Central memory CD4-positive, alpha-beta T cell (primary cell): Measurements from ENCODE around the gene EBLN1.

ENCODE experiments used
- DNase-seq: peaks from one replicate; pipeline ENCODE4 v3.0.0; 2022
- total RNA-seq, 3 experiments: gene quantifications; one replicate each; lab custom pipeline; 2026; lab: John Stamatoyannopoulos, UW

EBLN1 gene
- total RNA-seq, result 0 to 0.04 (median 0) reads per million in 3 experiments

- no peak for DNase-seq
Observed at GRCh38 chr10:22217842-22218241, at the start of gene EBLN1. EBLN1 (minus strand) TSS chr10:22218015; CDS start chr10:22209983, 8,032 bp downstream.

- DNase-seq, result no peak
Observed at GRCh38 chr10:22265839-22266537, 48.2 kb upstream of the EBLN1 start.

GRCh38 chr10:22263106-22263505, 45.3 kb upstream of the EBLN1 start:
- DNase-seq, result no peak

- DNase-seq, result peak; percentile 4
Observed at GRCh38 chr10:22259280-22259679, 41.5 kb upstream of the EBLN1 start.

GRCh38 chr10:22258471-22258870, 40.7 kb upstream of the EBLN1 start:
- DNase-seq, result no peak

- DNase-seq, result peak; percentile 30
Observed at GRCh38 chr10:22253580-22253882, 35.7 kb upstream of the EBLN1 start.

- peak; percentile 39 for DNase-seq
Observed at GRCh38 chr10:22252801-22253579, 35.2 kb upstream of the EBLN1 start.

GRCh38 chr10:22252224-22252800, 34.5 kb upstream of the EBLN1 start:
- peak; percentile 53 for DNase-seq

GRCh38 chr10:22251751-22252223, 34.0 kb upstream of the EBLN1 start:
- DNase-seq, result peak; percentile 72

GRCh38 chr10:22250897-22251660, 33.3 kb upstream of the EBLN1 start:
- DNase-seq, result peak; percentile 24

- no peak for DNase-seq
Observed at GRCh38 chr10:22247636-22248035, 29.8 kb upstream of the EBLN1 start.

GRCh38 chr10:22246680-22247391, 29.0 kb upstream of the EBLN1 start:
- peak; percentile 74 for DNase-seq

- no peak for DNase-seq
Observed at GRCh38 chr10:22245567-22245966, 27.8 kb upstream of the EBLN1 start.

- no peak for DNase-seq
Observed at GRCh38 chr10:22244855-22245254, 27.0 kb upstream of the EBLN1 start.

- DNase-seq, result no peak
Observed at GRCh38 chr10:22244001-22244400, 26.2 kb upstream of the EBLN1 start.

- DNase-seq, result no peak
Observed at GRCh38 chr10:22243321-22243720, 25.5 kb upstream of the EBLN1 start.

- DNase-seq, result no peak
Observed at GRCh38 chr10:22231260-22231659, 13.4 kb upstream of the EBLN1 start.

- peak; percentile 41 for DNase-seq
Observed at GRCh38 chr10:22230158-22230833, 12.5 kb upstream of the EBLN1 start.

GRCh38 chr10:22229802-22230157, 12.0 kb upstream of the EBLN1 start:
- DNase-seq, result no peak

- DNase-seq, result peak; percentile 89
Observed at GRCh38 chr10:22228943-22229801, 11.4 kb upstream of the EBLN1 start.
